ENCODE data around the gene A4GNT. TPM values are rescaled to one million over a fixed set of nuclear protein-coding genes. Genes with fewer than 3 reads are reported as not detected.

A4GNT gene
- polyA plus RNA-seq, 1 donor from 2014 or later, result not detected

- Histone ChIP-seq H3K27ac (ENCODE audit: low read length) (no peak overlapping the region), H2AFZ (ENCODE audit: low read depth, low read length) (no peak overlapping the region), H3K79me2 (replicated peaks; ENCODE audit: insufficient read depth, low read length) (no peaks in the 10 kb centered on the region), H3K9me2 (ENCODE audit: insufficient read depth, low read length) (no peaks in the 10 kb centered on the region), H3K27me3 (ENCODE audit: insufficient read depth, low read depth, low read length) (no peaks in the 10 kb centered on the region), H3K9me3 (ENCODE audit: low read length) (no peaks in the 10 kb centered on the region), H3K4me2 (ENCODE audit: low read length) (no peak overlapping the region), H3K4me3 (ENCODE audit: low read length) (no peak overlapping the region), H3K9ac (ENCODE audit: low read length) (no peak overlapping the region), H3F3A (ENCODE audit: insufficient read depth, low read length, poor library complexity, severe bottlenecking) (no peaks in the 10 kb centered on the region), H3K36me3 (ENCODE audit: insufficient read depth, low read length) (no peaks in the 10 kb centered on the region), H4K20me1 (ENCODE audit: insufficient read depth) (no peaks in the 10 kb centered on the region)
- TF ChIP-seq CTCF (IDR thresholded peaks at IDR 0.05; ENCODE audit: poor library complexity, severe bottlenecking), result no peak
- no peak for TF ChIP-seq MXI1 (conservative IDR thresholded peaks at IDR 0.05; ENCODE audit: poor library complexity, severe bottlenecking)
- no peak for TF ChIP-seq POLR2AphosphoS5 (IDR thresholded peaks at IDR 0.05)
- TF ChIP-seq, protein P1, sequence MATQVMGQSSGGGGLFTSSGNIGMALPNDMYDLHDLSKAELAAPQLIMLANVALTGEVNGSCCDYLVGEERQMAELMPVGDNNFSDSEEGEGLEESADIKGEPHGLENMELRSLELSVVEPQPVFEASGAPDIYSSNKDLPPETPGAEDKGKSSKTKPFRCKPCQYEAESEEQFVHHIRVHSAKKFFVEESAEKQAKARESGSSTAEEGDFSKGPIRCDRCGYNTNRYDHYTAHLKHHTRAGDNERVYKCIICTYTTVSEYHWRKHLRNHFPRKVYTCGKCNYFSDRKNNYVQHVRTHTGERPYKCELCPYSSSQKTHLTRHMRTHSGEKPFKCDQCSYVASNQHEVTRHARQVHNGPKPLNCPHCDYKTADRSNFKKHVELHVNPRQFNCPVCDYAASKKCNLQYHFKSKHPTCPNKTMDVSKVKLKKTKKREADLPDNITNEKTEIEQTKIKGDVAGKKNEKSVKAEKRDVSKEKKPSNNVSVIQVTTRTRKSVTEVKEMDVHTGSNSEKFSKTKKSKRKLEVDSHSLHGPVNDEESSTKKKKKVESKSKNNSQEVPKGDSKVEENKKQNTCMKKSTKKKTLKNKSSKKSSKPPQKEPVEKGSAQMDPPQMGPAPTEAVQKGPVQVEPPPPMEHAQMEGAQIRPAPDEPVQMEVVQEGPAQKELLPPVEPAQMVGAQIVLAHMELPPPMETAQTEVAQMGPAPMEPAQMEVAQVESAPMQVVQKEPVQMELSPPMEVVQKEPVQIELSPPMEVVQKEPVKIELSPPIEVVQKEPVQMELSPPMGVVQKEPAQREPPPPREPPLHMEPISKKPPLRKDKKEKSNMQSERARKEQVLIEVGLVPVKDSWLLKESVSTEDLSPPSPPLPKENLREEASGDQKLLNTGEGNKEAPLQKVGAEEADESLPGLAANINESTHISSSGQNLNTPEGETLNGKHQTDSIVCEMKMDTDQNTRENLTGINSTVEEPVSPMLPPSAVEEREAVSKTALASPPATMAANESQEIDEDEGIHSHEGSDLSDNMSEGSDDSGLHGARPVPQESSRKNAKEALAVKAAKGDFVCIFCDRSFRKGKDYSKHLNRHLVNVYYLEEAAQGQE (IDR thresholded peaks at IDR 0.05; ENCODE audit: borderline replicate concordance), result no peak
- TF ChIP-seq RAD21 (conservative IDR thresholded peaks at IDR 0.05), result no peak
- TF ChIP-seq SMC3 (conservative IDR thresholded peaks at IDR 0.05; ENCODE audit: poor library complexity), result no peak
- TF ChIP-seq TAF1 (IDR thresholded peaks at IDR 0.05; ENCODE audit: low read depth), result no peak
These were observed 52.3 kb downstream of the A4GNT start for GRCh38 chr3:138079901-138080300.

DNA sequence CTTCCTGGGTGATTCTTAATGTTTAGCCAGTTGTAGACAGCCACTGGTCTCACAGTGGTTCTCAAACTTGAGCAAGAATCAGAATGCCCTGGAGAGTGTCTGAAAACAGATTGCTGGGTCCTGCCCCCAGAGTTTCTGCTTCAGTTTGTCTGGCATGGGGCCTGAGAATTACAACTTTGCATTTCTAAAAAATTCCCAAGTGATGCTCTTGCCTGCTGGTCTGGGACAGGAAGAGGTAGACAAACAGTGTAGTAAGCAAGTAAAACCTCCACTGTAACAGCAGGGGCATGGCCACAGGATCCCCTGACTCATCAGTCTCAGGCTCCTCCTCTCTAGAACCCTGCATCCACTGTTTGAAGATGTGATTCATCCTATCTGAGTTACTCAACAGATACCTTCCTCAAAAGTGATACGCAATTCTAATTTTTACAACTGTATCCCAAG is 53.3 kb downstream of the A4GNT start:
- H3K9me2 ChIP-seq (ENCODE audit: insufficient read depth, low read length), result no peaks in the 10 kb centered on the region
- no peak overlapping the region for H3K27ac ChIP-seq (ENCODE audit: low read length)
- no peaks in the 10 kb centered on the region for H3F3A ChIP-seq (ENCODE audit: insufficient read depth, low read length, poor library complexity, severe bottlenecking)
- no peak overlapping the region for H3K4me2 ChIP-seq (ENCODE audit: low read length)
- TF ChIP-seq EP300 (conservative IDR thresholded peaks at IDR 0.05; ENCODE audit: poor library complexity, severe bottlenecking) (no peak), SMC3 (conservative IDR thresholded peaks at IDR 0.05; ENCODE audit: poor library complexity) (no peak), EZH2 (IDR thresholded peaks at IDR 0.05; ENCODE audit: borderline replicate concordance, insufficient read depth, low read length, poor library complexity, severe bottlenecking) (no peak), CTCF (IDR thresholded peaks at IDR 0.05; ENCODE audit: poor library complexity, severe bottlenecking) (no peak), MXI1 (conservative IDR thresholded peaks at IDR 0.05; ENCODE audit: poor library complexity, severe bottlenecking) (no peak), TAF1 (IDR thresholded peaks at IDR 0.05; ENCODE audit: low read depth) (no peak), RAD21 (conservative IDR thresholded peaks at IDR 0.05) (no peak), POLR2AphosphoS5 (IDR thresholded peaks at IDR 0.05) (no peak)
- TF ChIP-seq, protein P1 (IDR thresholded peaks at IDR 0.05; ENCODE audit: borderline replicate concordance), result no peak
- no peaks in the 10 kb centered on the region for H3K9me3 ChIP-seq (ENCODE audit: low read length)
- H3K9ac ChIP-seq (ENCODE audit: low read length), result no peak overlapping the region
- H4K20me1 ChIP-seq (ENCODE audit: insufficient read depth), result no peaks in the 10 kb centered on the region
- no peaks in the 10 kb centered on the region for H3K36me3 ChIP-seq (ENCODE audit: insufficient read depth, low read length)
- H2AFZ ChIP-seq (ENCODE audit: low read depth, low read length), result no peak overlapping the region
- H3K27me3 ChIP-seq (ENCODE audit: insufficient read depth, low read depth, low read length), result no peaks in the 10 kb centered on the region
- no peak overlapping the region for H3K4me3 ChIP-seq (ENCODE audit: low read length)
- no peaks in the 10 kb centered on the region for H3K79me2 ChIP-seq (replicated peaks; ENCODE audit: insufficient read depth, low read length)

Data from neural cell (in vitro differentiated cells).